HCT116 (cell line): ENCODE measurements around the gene MED13L. TPM values are rescaled to one million over a fixed set of nuclear protein-coding genes. Genes with fewer than 3 reads are reported as not detected.

Source experiments
- ATAC-seq: fragments of 200-7000 bp; cut with Tn5 transposase; 2 replicates; pipeline ENCODE4 v1.9.1; 2020; ENCODE audit warnings: mild to moderate bottlenecking, moderate library complexity
- BruUV-seq: library from RNA; stranded (reverse); fragments of 400-500 nt; replicated peaks from 2 replicates; lab custom pipeline; 2021; lab: Mats Ljungman, UMichigan
- CTCF ChIA-PET: fragments of 300-600 bp; sonication (Branson Sonifier 250); formaldehyde crosslinking; loops from one replicate; lab custom pipeline; 2021; ENCODE audit warnings: antibody characterized with exemption; lab: Charles Lee
- POLR2A ChIA-PET: fragments of 300-600, 350-600 bp; sonication (Branson Sonifier 250); formaldehyde crosslinking; loops from one replicate; lab custom pipeline; 2021; ENCODE audit warnings: antibody characterized with exemption; lab: Charles Lee
- RAD21 ChIA-PET, 2 experiments: fragments of 300-600 bp; sonication (Branson Sonifier 250); formaldehyde crosslinking; loops; one replicate each; lab custom pipeline; 2023; ENCODE audit warnings: low total read pairs in 2 of 2; ENCODE audit not compliant: uncharacterized antibody in 2 of 2, unreplicated experiment in 2 of 2, low non-redundant PET in 1 of 2; lab: Charles Lee
- DNase-seq: peaks from one replicate; pipeline ENCODE4 v3.0.0-alpha.2; 2010; ENCODE audit warnings: low read depth, low spot score
- H2AFZ ChIP-seq: fragments of 200-600 bp; shearing (Covaris generic), sonication (generic); 2 replicates; pipeline ENCODE4 v1.6.1; 2017; ENCODE audit warnings: low read depth, mixed run types, mixed read lengths, antibody characterized with exemption, low read length; ENCODE audit not compliant: poor library complexity, severe bottlenecking
- H3K27ac ChIP-seq: 2 replicates; pipeline ENCODE4 v1.5.1; 2012; ENCODE audit warnings: low read depth, low read length
- H3K27me3 ChIP-seq: fragments of 200-600 bp; sonication (generic); 2 replicates; pipeline ENCODE4 v1.6.1; 2016; ENCODE audit warnings: mixed run types, low read length, mixed read lengths; ENCODE audit not compliant: insufficient read depth
- H3K36me3 ChIP-seq, 2 experiments: fragments of 200-500 bp in 1 of 2; fragments of 200-600 bp in 1 of 2; sonication (Bioruptor generic) in 1 of 2; sonication (generic) in 1 of 2; 2 replicates each; pipeline versions ENCODE4 v1.5.1 to v1.6.1; 2014 to 2016; ENCODE audit warnings: low read length in 2 of 2, inconsistent platforms in 1 of 2, mixed read lengths in 1 of 2, mixed run types in 1 of 2; ENCODE audit not compliant: insufficient read depth in 2 of 2, control insufficient read depth in 1 of 2
- H3K4me1 ChIP-seq, 2 experiments: fragments of 200-600 bp in 1 of 2; sonication (generic) in 1 of 2; 2 replicates each; pipeline versions ENCODE4 v1.5.1 to v1.6.1; 2012 to 2017; ENCODE audit warnings: low read length in 2 of 2, inconsistent platforms in 1 of 2, mild to moderate bottlenecking in 1 of 2, mixed read lengths in 1 of 2, mixed run types in 1 of 2, moderate library complexity in 1 of 2; ENCODE audit not compliant: insufficient read depth in 2 of 2, control insufficient read depth in 1 of 2
- H3K4me2 ChIP-seq: fragments of 200-600 bp; sonication (generic); 2 replicates; pipeline ENCODE4 v1.6.1; 2017; ENCODE audit warnings: mixed run types, low read length, mixed read lengths
- H3K4me3 ChIP-seq, 2 experiments: fragments of 200-600 bp in 1 of 2; sonication (generic) in 1 of 2; replicated peaks in 1 of 2; 2 replicates each; pipeline ENCODE4 v1.5.1; 2011 to 2016; ENCODE audit warnings: low read length in 2 of 2, control low read depth in 1 of 2, low read depth in 1 of 2, mild to moderate bottlenecking in 1 of 2, mixed read lengths in 1 of 2, mixed run types in 1 of 2
- H3K79me2 ChIP-seq: fragments of 200-600 bp; sonication (generic); 2 replicates; pipeline ENCODE4 v1.6.1; 2017; ENCODE audit warnings: mild to moderate bottlenecking, mixed run types, low read length, moderate library complexity, mixed read lengths; ENCODE audit not compliant: insufficient read depth
- H3K9ac ChIP-seq: fragments of 200-600 bp; sonication (generic); 2 replicates; pipeline ENCODE4 v1.6.1; 2016; ENCODE audit warnings: low read length, mixed read lengths
- H3K9me2 ChIP-seq: fragments of 200-600 bp; sonication (generic), shearing (Covaris generic); 2 replicates; pipeline ENCODE4 v1.6.1; 2017; ENCODE audit warnings: mixed run types, mild to moderate bottlenecking, moderate library complexity; ENCODE audit not compliant: insufficient read depth
- H3K9me3 ChIP-seq, 2 experiments: fragments of 200-500 bp in 1 of 2; fragments of 200-600 bp in 1 of 2; sonication (Bioruptor generic) in 1 of 2; sonication (generic) in 1 of 2; 2 replicates each; pipeline ENCODE4 v1.6.1; 2014 to 2017; ENCODE audit warnings: low read length in 2 of 2, mixed read lengths in 2 of 2, inconsistent platforms in 1 of 2, low read depth in 1 of 2, mild to moderate bottlenecking in 1 of 2, mixed run types in 1 of 2, moderate library complexity in 1 of 2; ENCODE audit not compliant: control insufficient read depth in 1 of 2, insufficient read depth in 1 of 2
- H4K20me1 ChIP-seq: fragments of 200-600 bp; sonication (generic), shearing (Covaris generic); 2 replicates; pipeline ENCODE4 v1.6.1; 2017; ENCODE audit warnings: mixed run types, mild to moderate bottlenecking, moderate library complexity; ENCODE audit not compliant: insufficient read depth
- EGR1 ChIP-seq: IDR thresholded peaks from 2 replicates; pipeline ENCODE4 v1.6.1; 2012; ENCODE audit warnings: low read depth
- FOSL1 ChIP-seq: IDR thresholded peaks from 2 replicates; pipeline ENCODE4 v1.6.1; 2012; ENCODE audit warnings: low read depth
- SIN3A ChIP-seq: IDR thresholded peaks from 2 replicates; pipeline ENCODE4 v1.6.1; 2012; ENCODE audit warnings: low read depth
- intact Hi-C: fragments of 100-400 bp; cut with micrococcal nuclease; formaldehyde crosslinking; loops from 2 replicates; pipeline ENCODE4 v1.10.0; 2022
- total RNA-seq: library from RNA; stranded (reverse); gene quantifications from one replicate; pipeline ENCODE4 v1.2.1, GENCODE V29; 2021; ENCODE audit not compliant: unreplicated experiment
- TF ChIP-seq, protein P1 (sequence below): IDR thresholded peaks from 2 replicates; pipeline ENCODE4 v1.6.1; 2011; ENCODE audit warnings: mild to moderate bottlenecking, low read length, moderate library complexity; ENCODE audit not compliant: insufficient replicate concordance; ENCODE audit errors: extremely low read depth
- TF ChIP-seq, protein P2 (sequence below): IDR thresholded peaks from 2 replicates; pipeline ENCODE4 v1.6.1; 2012; ENCODE audit warnings: low read depth
- TF ChIP-seq, protein P3 (sequence below), 3 experiments: fragments of 200-600 bp in 1 of 3; sonication (generic) in 1 of 3; IDR thresholded peaks in 2 of 3; conservative IDR thresholded peaks in 1 of 3; 2 replicates each; pipeline ENCODE4 v1.5.1; 2012 to 2017; ENCODE audit warnings: low read depth in 2 of 3, low read length in 2 of 3, antibody characterized with exemption in 1 of 3, borderline replicate concordance in 1 of 3, control low read depth in 1 of 3, mild to moderate bottlenecking in 1 of 3, mixed read lengths in 1 of 3, mixed run types in 1 of 3, moderate library complexity in 1 of 3; ENCODE audit not compliant: insufficient read depth in 1 of 3

Gene MED13L
- total RNA-seq, 1 experiment from 2014 or later: 176 TPM

DNA sequence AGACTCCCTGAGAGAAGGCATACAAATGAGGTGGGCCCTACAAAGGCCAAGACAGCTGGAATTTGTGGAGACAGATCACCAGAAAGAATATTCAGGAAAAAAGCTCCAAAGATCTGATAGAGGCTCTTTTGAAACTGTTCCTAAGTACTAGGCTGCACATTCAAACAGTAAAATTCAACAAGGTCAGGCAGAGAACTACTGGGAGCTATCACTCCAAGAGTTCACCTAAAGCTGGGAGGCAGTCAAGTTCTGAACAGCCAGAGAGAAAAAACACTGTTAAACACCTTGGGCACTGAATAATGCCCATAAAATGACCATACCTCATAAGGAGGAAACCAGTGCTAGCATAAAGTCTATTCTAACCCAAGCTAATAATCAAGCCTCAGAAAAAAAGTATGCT lies 28.6 kb downstream of the MED13L start:
- intact Hi-C loops: no loop called here
- 0 out of 2 replicates have a peak overlapping the region, but pooled peaks have one; percentile 6 for H3K4me2 ChIP-seq
- peaks cover 0 to 27% of the 10 kb centered on the region in 2 experiments; a peak in 3 of 4 replicates for H3K4me1 ChIP-seq
- H4K20me1 ChIP-seq: peaks cover 60% of the 10 kb centered on the region; the same call in 1 of the 2 replicates
- no TSS peak for BruUV-seq
- H3K9ac ChIP-seq: no peak overlapping the region
- no peaks in the 10 kb centered on the region for H3K36me3 ChIP-seq
- DNase-seq: no peak
- ATAC-seq: no peak
- H3K9me3 ChIP-seq: no peaks in the 10 kb centered on the region
- H2AFZ ChIP-seq: no peak overlapping the region
- CTCF ChIA-PET: interaction anchor here (1.8 kb wide), 1 partner anchor 9 kb away, joined by 5 read pairs; no protein-coding TSS in a partner anchor
- TF ChIP-seq, protein P1, sequence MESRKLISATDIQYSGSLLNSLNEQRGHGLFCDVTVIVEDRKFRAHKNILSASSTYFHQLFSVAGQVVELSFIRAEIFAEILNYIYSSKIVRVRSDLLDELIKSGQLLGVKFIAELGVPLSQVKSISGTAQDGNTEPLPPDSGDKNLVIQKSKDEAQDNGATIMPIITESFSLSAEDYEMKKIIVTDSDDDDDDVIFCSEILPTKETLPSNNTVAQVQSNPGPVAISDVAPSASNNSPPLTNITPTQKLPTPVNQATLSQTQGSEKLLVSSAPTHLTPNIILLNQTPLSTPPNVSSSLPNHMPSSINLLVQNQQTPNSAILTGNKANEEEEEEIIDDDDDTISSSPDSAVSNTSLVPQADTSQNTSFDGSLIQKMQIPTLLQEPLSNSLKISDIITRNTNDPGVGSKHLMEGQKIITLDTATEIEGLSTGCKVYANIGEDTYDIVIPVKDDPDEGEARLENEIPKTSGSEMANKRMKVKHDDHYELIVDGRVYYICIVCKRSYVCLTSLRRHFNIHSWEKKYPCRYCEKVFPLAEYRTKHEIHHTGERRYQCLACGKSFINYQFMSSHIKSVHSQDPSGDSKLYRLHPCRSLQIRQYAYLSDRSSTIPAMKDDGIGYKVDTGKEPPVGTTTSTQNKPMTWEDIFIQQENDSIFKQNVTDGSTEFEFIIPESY: no peak
- TF ChIP-seq, protein P2, sequence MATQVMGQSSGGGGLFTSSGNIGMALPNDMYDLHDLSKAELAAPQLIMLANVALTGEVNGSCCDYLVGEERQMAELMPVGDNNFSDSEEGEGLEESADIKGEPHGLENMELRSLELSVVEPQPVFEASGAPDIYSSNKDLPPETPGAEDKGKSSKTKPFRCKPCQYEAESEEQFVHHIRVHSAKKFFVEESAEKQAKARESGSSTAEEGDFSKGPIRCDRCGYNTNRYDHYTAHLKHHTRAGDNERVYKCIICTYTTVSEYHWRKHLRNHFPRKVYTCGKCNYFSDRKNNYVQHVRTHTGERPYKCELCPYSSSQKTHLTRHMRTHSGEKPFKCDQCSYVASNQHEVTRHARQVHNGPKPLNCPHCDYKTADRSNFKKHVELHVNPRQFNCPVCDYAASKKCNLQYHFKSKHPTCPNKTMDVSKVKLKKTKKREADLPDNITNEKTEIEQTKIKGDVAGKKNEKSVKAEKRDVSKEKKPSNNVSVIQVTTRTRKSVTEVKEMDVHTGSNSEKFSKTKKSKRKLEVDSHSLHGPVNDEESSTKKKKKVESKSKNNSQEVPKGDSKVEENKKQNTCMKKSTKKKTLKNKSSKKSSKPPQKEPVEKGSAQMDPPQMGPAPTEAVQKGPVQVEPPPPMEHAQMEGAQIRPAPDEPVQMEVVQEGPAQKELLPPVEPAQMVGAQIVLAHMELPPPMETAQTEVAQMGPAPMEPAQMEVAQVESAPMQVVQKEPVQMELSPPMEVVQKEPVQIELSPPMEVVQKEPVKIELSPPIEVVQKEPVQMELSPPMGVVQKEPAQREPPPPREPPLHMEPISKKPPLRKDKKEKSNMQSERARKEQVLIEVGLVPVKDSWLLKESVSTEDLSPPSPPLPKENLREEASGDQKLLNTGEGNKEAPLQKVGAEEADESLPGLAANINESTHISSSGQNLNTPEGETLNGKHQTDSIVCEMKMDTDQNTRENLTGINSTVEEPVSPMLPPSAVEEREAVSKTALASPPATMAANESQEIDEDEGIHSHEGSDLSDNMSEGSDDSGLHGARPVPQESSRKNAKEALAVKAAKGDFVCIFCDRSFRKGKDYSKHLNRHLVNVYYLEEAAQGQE: no peak
- no peak for TF ChIP-seq FOSL1
- no peak for TF ChIP-seq SIN3A
- TF ChIP-seq EGR1: no peak
- TF ChIP-seq, protein P3, sequence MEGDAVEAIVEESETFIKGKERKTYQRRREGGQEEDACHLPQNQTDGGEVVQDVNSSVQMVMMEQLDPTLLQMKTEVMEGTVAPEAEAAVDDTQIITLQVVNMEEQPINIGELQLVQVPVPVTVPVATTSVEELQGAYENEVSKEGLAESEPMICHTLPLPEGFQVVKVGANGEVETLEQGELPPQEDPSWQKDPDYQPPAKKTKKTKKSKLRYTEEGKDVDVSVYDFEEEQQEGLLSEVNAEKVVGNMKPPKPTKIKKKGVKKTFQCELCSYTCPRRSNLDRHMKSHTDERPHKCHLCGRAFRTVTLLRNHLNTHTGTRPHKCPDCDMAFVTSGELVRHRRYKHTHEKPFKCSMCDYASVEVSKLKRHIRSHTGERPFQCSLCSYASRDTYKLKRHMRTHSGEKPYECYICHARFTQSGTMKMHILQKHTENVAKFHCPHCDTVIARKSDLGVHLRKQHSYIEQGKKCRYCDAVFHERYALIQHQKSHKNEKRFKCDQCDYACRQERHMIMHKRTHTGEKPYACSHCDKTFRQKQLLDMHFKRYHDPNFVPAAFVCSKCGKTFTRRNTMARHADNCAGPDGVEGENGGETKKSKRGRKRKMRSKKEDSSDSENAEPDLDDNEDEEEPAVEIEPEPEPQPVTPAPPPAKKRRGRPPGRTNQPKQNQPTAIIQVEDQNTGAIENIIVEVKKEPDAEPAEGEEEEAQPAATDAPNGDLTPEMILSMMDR (IDR thresholded peaks at IDR 0.05 in 2 of 3, conservative IDR thresholded peaks at IDR 0.05 in 1 of 3; ENCODE audit: borderline replicate concordance in 1 of 3, insufficient read depth in 1 of 3, low read depth in 2 of 3, low read length in 2 of 3): no peak
- TF ChIP-seq, all 23 proteins: peak for 0
- peaks cover 99% of the 10 kb centered on the region for H3K79me2 ChIP-seq
- H3K9me2 ChIP-seq: no peaks in the 10 kb centered on the region
- RAD21 ChIA-PET: no interaction called here
- POLR2A ChIA-PET: interaction anchor here (1.0 kb wide), 1 partner anchor 13 kb away, joined by 4 read pairs; no protein-coding TSS in a partner anchor
- no peaks in the 10 kb centered on the region for H3K27me3 ChIP-seq
- no peak overlapping the region for H3K4me3 ChIP-seq
- H3K27ac ChIP-seq: no peak overlapping the region
